Nucleus accumbens (tissue), 56 donors: ENCODE data around the gene PDCD2L.
"Not testable (repeated sequence)": the region's sequence is repeated elsewhere in the genome, so short reads cannot be mapped to it uniquely, and the experiment has no call there.

Experiments
- DNase-seq, 56 donors: peaks; one replicate each; lab custom pipeline; 2025; lab: John Stamatoyannopoulos, UW

Gene PDCD2L

GRCh38 chr19:34404109-34404909 is at the start of gene PDCD2L:
Gene PDCD2L (plus strand): TSS chr19:34404399. CDS start chr19:34404431, 32 bp downstream.
- peak in 54 of 56 donors; percentile 20 to 92 (median 68) for DNase-seq

GRCh38 chr19:34355201-34355600 is 49.0 kb upstream of the PDCD2L start:
- no peak for DNase-seq

- DNase-seq, result no peak
Observed at GRCh38 chr19:34356875-34357274, 47.3 kb upstream of the PDCD2L start.

- DNase-seq, result no peak
Observed at GRCh38 chr19:34357431-34357830, 46.8 kb upstream of the PDCD2L start.

- DNase-seq, result peak in 55 of 56 donors; percentile 70 to 97 (median 88)
Observed at GRCh38 chr19:34359140-34359953, 44.9 kb upstream of the PDCD2L start.

- DNase-seq, result no peak
Observed at GRCh38 chr19:34359954-34360315, 44.3 kb upstream of the PDCD2L start.

- no peak for DNase-seq
Observed at GRCh38 chr19:34360354-34360909, 43.8 kb upstream of the PDCD2L start.

- no peak for DNase-seq
Observed at GRCh38 chr19:34362679-34363069, 41.5 kb upstream of the PDCD2L start.

- DNase-seq, result no peak
Observed at GRCh38 chr19:34363094-34363493, 41.1 kb upstream of the PDCD2L start.

GRCh38 chr19:34363930-34364329 is 40.3 kb upstream of the PDCD2L start:
- DNase-seq, result no peak

GRCh38 chr19:34364462-34364829 is 39.8 kb upstream of the PDCD2L start:
- DNase-seq, result no peak

GRCh38 chr19:34364830-34365462 is 39.3 kb upstream of the PDCD2L start, which contains the start of gene GPI:
Gene GPI (plus strand): TSS chr19:34365196. CDS start chr19:34365267, 71 bp downstream.
- DNase-seq, result peak in 48 of 56 donors; percentile 14 to 77 (median 47)

GRCh38 chr19:34365463-34366401 is 38.5 kb upstream of the PDCD2L start:
- DNase-seq, result peak in 29 of 56 donors; percentile 4 to 54 (median 29)

GRCh38 chr19:34366738-34367623 is 37.2 kb upstream of the PDCD2L start:
- DNase-seq, result no peak

- DNase-seq, result peak in 1 of 56 donors; percentile 8
Observed at GRCh38 chr19:34367624-34367957, 36.6 kb upstream of the PDCD2L start.

GRCh38 chr19:34368338-34368737 is 35.9 kb upstream of the PDCD2L start:
- no peak for DNase-seq

- DNase-seq, result not testable (repeated sequence)
Observed at GRCh38 chr19:34369166-34369565, 35.0 kb upstream of the PDCD2L start.

- no peak for DNase-seq
Observed at GRCh38 chr19:34370117-34370516, 34.1 kb upstream of the PDCD2L start.

GRCh38 chr19:34370983-34371382 is 33.2 kb upstream of the PDCD2L start:
- no peak for DNase-seq
